Measurements from ENCODE around the gene PRR12. TPM values are rescaled to one million over a fixed set of nuclear protein-coding genes. Genes with fewer than 3 reads are reported as not detected.

The PRR12 gene
- total RNA-seq, 2 donors from 2014 or later, result 12.4 to 24.5 TPM

DNA sequence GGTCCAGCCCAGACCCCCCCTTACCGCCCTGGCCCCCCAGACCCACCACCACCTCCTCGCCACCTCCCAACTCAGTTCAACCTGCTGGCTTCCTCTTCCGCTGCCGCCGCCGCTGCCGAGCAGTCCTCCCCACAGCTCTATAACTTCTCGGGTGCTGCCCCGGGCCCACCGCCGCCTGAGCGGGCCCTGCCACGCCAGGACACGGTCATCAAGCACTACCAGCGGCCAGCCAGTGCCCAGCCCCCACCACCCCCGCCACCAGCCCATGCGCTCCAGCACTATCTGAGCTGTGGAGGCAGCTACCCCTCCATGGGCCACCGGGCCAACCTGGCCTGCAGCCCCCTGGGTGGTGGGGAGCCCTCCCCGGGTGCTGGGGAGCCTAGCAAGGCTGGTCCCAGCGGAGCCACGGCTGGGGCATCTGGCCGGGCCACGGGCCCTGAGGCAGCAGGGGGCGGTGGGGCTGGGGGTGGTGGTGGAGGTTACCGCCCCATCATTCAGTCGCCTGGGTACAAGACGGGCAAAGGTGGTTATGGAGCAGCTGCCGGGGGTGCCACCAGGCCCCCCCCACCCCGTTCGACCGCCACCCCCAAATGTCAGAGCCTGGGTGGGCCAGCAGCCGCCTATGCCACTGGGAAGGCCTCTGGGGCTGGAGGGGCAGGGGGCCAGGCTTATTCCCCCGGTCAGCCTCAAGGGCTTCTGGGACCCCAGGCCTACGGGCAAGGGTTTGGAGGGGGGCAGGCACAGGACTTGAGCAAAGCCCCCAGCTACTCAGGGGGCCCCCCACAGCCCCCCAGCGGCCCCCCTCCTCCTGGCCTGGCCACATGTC lies 4.2 kb downstream of the PRR12 start:
- H3K4me3 ChIP-seq, result no peak overlapping the region
- peaks cover 13 to 18% of the 10 kb centered on the region in 2 donors for H3K4me1 ChIP-seq (ENCODE audit: control insufficient read depth in 1 of 2, low read depth in 2 of 2)
- no peak overlapping the region for H3K27ac ChIP-seq
- no peak for ATAC-seq (ENCODE audit: insufficient number of reproducible peaks, low FRiP score, low read depth)
- H3K36me3 ChIP-seq, result peaks cover 41% of the 10 kb centered on the region
- no peak for DNase-seq (ENCODE audit: low spot score)
- TF ChIP-seq, protein P1, sequence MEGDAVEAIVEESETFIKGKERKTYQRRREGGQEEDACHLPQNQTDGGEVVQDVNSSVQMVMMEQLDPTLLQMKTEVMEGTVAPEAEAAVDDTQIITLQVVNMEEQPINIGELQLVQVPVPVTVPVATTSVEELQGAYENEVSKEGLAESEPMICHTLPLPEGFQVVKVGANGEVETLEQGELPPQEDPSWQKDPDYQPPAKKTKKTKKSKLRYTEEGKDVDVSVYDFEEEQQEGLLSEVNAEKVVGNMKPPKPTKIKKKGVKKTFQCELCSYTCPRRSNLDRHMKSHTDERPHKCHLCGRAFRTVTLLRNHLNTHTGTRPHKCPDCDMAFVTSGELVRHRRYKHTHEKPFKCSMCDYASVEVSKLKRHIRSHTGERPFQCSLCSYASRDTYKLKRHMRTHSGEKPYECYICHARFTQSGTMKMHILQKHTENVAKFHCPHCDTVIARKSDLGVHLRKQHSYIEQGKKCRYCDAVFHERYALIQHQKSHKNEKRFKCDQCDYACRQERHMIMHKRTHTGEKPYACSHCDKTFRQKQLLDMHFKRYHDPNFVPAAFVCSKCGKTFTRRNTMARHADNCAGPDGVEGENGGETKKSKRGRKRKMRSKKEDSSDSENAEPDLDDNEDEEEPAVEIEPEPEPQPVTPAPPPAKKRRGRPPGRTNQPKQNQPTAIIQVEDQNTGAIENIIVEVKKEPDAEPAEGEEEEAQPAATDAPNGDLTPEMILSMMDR (IDR thresholded peaks at IDR 0.05), result no peak
- no peaks in the 10 kb centered on the region for H3K9me3 ChIP-seq
- H3K27me3 ChIP-seq (replicated peaks; ENCODE audit: insufficient read depth), result no peaks in the 10 kb centered on the region

DNA sequence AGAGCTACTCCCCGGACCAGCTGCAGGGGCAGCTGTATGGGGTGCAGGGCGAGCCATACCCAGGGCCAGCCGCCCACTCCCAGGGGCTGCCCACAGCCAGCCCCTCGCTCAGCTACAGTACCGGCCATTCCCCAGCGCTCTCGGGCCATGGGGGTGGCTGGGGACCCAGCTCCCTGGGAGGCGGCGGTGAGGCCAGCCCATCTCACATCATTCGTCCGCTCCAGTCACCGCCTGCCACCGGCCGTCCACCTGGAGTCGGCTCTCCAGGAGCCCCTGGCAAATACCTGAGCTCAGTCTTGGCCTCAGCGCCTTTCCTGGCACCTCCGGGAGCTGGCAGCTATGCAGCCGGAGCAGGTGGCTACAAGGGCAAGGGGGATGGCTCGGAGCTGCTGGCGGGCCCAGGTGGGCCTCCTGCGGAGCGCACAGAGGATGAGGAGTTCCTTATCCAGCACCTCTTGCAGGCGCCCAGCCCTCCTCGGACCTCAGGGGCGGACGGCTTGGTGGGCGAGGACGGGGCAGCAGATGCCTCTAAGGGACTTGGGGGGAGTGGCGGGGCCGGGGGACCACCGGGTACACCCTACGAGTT lies 4.9 kb downstream of the PRR12 start:
- TF ChIP-seq, protein P1 (IDR thresholded peaks at IDR 0.05), result no peak
- Histone ChIP-seq H3K36me3 (peaks cover 47% of the 10 kb centered on the region), H3K4me1 (ENCODE audit: control insufficient read depth in 1 of 2, low read depth in 2 of 2) (peaks cover 13 to 18% of the 10 kb centered on the region in 2 donors), H3K9me3 (no peaks in the 10 kb centered on the region), H3K27me3 (replicated peaks; ENCODE audit: insufficient read depth) (no peaks in the 10 kb centered on the region), H3K27ac (no peak overlapping the region), H3K4me3 (no peak overlapping the region)
- DNase-seq (ENCODE audit: low spot score) (no peak), ATAC-seq (ENCODE audit: insufficient number of reproducible peaks, low FRiP score, low read depth) (no peak)

DNA sequence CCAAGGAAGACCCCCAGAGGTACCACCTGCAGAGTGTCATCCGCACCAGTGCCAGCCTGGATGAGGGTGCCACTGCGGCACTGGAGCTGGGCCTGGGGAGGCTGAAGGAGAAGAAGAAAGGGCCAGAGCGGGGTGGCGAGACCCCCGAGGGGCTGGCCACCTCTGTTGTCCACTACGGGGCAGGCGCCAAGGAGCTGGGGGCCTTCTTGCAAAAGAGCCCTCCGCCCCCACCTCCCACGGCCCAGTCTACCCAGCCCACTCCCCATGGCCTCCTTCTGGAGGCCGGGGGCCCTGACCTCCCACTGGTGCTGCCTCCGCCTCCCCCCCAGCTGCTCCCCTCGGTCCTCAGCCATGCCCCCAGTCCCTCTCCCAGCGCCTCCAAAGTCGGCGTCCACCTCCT lies 5.4 kb downstream of the PRR12 start:
- Histone ChIP-seq H3K27me3 (replicated peaks; ENCODE audit: insufficient read depth) (no peaks in the 10 kb centered on the region), H3K4me3 (no peak overlapping the region), H3K9me3 (no peaks in the 10 kb centered on the region), H3K36me3 (peaks cover 49% of the 10 kb centered on the region), H3K4me1 (ENCODE audit: control insufficient read depth in 1 of 2, low read depth in 2 of 2) (peaks cover 13 to 18% of the 10 kb centered on the region in 2 donors), H3K27ac (no peak overlapping the region)
- DNase-seq (ENCODE audit: low spot score) (no peak), ATAC-seq (ENCODE audit: insufficient number of reproducible peaks, low FRiP score, low read depth) (no peak)
- TF ChIP-seq, protein P1 (IDR thresholded peaks at IDR 0.05), result no peak

DNA sequence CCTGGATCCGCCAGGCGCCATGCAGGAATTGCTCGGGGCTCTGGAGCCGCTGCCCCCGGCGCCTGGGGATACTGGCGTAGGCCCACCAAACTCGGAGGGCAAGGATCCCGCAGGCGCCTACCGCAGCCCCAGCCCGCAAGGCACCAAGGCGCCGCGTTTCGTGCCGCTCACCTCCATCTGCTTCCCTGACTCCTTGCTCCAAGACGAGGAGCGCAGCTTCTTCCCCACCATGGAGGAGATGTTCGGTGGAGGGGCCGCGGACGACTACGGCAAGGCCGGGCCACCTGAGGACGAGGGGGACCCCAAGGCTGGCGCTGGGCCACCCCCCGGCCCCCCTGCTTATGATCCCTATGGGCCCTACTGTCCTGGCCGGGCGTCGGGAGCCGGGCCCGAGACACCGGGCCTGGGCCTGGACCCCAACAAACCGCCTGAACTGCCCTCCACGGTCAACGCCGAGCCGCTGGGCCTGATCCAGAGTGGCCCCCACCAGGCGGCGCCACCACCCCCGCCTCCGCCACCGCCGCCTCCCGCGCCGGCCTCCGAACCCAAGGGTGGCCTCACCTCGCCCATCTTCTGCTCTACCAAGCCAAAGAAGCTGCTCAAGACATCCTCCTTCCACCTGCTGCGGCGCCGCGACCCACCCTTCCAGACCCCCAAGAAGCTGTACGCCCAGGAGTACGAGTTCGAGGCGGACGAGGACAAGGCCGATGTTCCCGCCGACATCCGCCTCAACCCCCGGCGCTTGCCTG lies 6.1 kb downstream of the PRR12 start:
- no peaks in the 10 kb centered on the region for H3K9me3 ChIP-seq
- H3K36me3 ChIP-seq, result peaks cover 56% of the 10 kb centered on the region
- H3K27me3 ChIP-seq (replicated peaks; ENCODE audit: insufficient read depth), result no peaks in the 10 kb centered on the region
- no peak overlapping the region for H3K27ac ChIP-seq
- TF ChIP-seq, protein P1 (IDR thresholded peaks at IDR 0.05), result no peak
- ATAC-seq (ENCODE audit: insufficient number of reproducible peaks, low FRiP score, low read depth) (no peak), DNase-seq (ENCODE audit: low spot score) (no peak)
- H3K4me1 ChIP-seq (ENCODE audit: control insufficient read depth in 1 of 2, low read depth in 2 of 2), result peaks cover 13 to 15% of the 10 kb centered on the region in 2 donors
- H3K4me3 ChIP-seq, result no peak overlapping the region

DNA sequence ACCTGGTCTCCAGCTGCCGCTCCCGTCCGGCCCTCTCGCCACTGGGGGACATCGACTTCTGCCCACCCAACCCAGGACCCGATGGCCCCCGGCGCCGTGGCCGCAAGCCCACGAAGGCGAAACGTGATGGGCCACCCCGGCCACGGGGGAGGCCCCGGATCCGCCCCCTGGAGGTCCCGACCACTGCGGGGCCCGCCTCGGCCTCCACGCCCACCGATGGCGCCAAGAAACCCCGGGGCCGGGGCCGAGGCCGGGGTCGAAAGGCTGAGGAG lies 6.7 kb downstream of the PRR12 start:
- ATAC-seq (ENCODE audit: insufficient number of reproducible peaks, low FRiP score, low read depth) (no peak), DNase-seq (ENCODE audit: low spot score) (no peak)
- peaks cover 10 to 11% of the 10 kb centered on the region in 2 donors for H3K4me1 ChIP-seq (ENCODE audit: control insufficient read depth in 1 of 2, low read depth in 2 of 2)
- no peak overlapping the region for H3K4me3 ChIP-seq
- H3K9me3 ChIP-seq, result no peaks in the 10 kb centered on the region
- TF ChIP-seq, protein P1 (IDR thresholded peaks at IDR 0.05), result no peak
- peaks cover 61% of the 10 kb centered on the region for H3K36me3 ChIP-seq
- H3K27me3 ChIP-seq (replicated peaks; ENCODE audit: insufficient read depth), result no peaks in the 10 kb centered on the region
- no peak overlapping the region for H3K27ac ChIP-seq
